ENCODE results near the gene ATP2C1.

DNA sequence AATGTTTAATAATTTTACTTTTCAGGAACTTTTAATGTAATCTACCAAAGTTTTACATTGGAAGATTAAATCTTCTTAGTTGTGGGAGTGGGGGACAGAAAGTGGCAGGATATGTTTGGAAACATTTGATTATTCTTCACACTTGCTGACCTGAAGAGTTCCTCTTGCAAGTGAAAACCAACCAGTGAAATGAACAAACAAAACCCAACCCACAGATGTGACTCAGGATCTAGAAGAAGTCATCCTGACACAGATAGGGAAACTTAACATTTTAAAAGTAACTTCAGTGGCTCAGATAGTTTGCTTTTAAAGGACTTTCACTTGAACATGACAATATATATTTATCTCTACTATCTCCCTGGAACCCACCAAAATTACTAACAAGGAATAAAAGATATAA, 77.3 kb downstream of the ATP2C1 start:
- TF ChIP-seq, protein P1, sequence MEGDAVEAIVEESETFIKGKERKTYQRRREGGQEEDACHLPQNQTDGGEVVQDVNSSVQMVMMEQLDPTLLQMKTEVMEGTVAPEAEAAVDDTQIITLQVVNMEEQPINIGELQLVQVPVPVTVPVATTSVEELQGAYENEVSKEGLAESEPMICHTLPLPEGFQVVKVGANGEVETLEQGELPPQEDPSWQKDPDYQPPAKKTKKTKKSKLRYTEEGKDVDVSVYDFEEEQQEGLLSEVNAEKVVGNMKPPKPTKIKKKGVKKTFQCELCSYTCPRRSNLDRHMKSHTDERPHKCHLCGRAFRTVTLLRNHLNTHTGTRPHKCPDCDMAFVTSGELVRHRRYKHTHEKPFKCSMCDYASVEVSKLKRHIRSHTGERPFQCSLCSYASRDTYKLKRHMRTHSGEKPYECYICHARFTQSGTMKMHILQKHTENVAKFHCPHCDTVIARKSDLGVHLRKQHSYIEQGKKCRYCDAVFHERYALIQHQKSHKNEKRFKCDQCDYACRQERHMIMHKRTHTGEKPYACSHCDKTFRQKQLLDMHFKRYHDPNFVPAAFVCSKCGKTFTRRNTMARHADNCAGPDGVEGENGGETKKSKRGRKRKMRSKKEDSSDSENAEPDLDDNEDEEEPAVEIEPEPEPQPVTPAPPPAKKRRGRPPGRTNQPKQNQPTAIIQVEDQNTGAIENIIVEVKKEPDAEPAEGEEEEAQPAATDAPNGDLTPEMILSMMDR (IDR thresholded peaks at IDR 0.05 in 8 of 11, conservative IDR thresholded peaks at IDR 0.05 in 3 of 11), result no peak
- no peak for TF ChIP-seq POLR2A (IDR thresholded peaks at IDR 0.05)
- TF ChIP-seq POLR2AphosphoS5 (IDR thresholded peaks at IDR 0.05), result no peak
